Measurements from ENCODE around the gene MOCS3. TPM values are rescaled to one million over a fixed set of nuclear protein-coding genes. Genes with fewer than 3 reads are reported as not detected.

MOCS3 gene
- total and polyA plus RNA-seq, 2 donors (not counting 3 experiments of a cell fraction or from before 2014, with no cell fraction given) = 3.2 to 3.6 TPM

DNA sequence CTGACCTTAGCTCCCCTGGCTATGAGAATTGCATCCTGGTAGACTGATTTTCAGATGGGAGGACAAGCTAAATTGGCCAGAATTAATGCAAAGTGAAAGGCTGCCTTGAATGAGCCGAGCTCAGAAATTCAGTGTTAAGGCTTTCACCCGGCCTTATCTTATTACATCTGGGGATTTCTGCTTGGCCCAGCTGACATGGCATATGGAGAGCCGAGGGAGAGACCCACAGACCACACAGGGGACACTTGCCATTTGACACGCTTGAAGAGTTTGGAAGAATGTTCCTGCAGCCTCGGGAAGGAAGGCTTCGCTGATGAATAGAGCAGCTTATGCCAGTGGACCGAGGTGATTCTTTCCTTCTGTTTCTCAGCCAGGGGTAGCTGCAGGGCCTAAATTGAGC, 9.0 kb downstream of the MOCS3 start:
- Histone ChIP-seq H3K9me3 (replicated peaks; ENCODE audit: control insufficient read depth, insufficient read depth, low read length) (no peaks in the 10 kb centered on the region), H3K9me1 (replicated peaks; ENCODE audit: control insufficient read depth, extremely low read depth, insufficient read depth, low read length) (no peaks in the 10 kb centered on the region), H3K9ac (replicated peaks; ENCODE audit: extremely low read depth, insufficient read depth, low read length) (no peak overlapping the region), H3K4me2 (ENCODE audit: insufficient read depth, low read length) (no peak overlapping the region), H4K20me1 (replicated peaks; ENCODE audit: control insufficient read depth, extremely low read depth, insufficient read depth, low read length) (no peaks in the 10 kb centered on the region), H3K27ac (ENCODE audit: insufficient read depth, low read depth, low read length) (no peak overlapping the region), H3K79me2 (ENCODE audit: control insufficient read depth, insufficient read depth, low read length) (no peaks in the 10 kb centered on the region), H3K4me3 (replicated peaks in 1 of 3; ENCODE audit: insufficient read depth in 1 of 3, low read depth in 1 of 3, low read length in 3 of 3) (no peak overlapping the region), H3K4me1 (ENCODE audit: control insufficient read depth, extremely low read depth, insufficient read depth, low read length) (no peaks in the 10 kb centered on the region), H3K36me3 (ENCODE audit: control insufficient read depth in 2 of 2, extremely low read depth in 1 of 2, insufficient read depth in 2 of 2, low read length in 2 of 2) (no peaks in the 10 kb centered on the region), H2AFZ (ENCODE audit: low read depth, low read length) (no peak overlapping the region), H3K27me3 (ENCODE audit: control insufficient read depth in 2 of 2, insufficient read depth in 2 of 2, low read length in 2 of 2) (peaks cover 7 to 8% of the 10 kb centered on the region in 2 experiments)
- dilution Hi-C loops (cut with MboI; ENCODE audit: extremely low pct_ligation_motif_present, low sequenced_read_pairs) (no loop called here), intact Hi-C loops (cut with micrococcal nuclease) (no loop called here)
- no TSS peak for BruUV-seq (replicated peaks)
- POLR2A ChIA-PET = no interaction called here
- FAIRE-seq (no peak), DNase-seq (ENCODE audit: low read depth, low spot score) (no peak)
- CTCF ChIA-PET = interaction anchor here (0.8 to 2.5 kb wide), 3 partner anchors 14 to 48 kb away, joined by 3 to 10 read pairs (median 3); no protein-coding TSS in a partner anchor
- TF ChIP-seq GATA2 (IDR thresholded peaks at IDR 0.05; ENCODE audit: insufficient read depth, insufficient read length, low read depth, low read length) (no peak), MYC (IDR thresholded peaks at IDR 0.05; ENCODE audit: low read depth, low read length) (no peak), EZH2 (IDR thresholded peaks at IDR 0.05; ENCODE audit: borderline replicate concordance, low read depth, low read length, severe bottlenecking) (no peak), POLR2AphosphoS5 (IDR thresholded peaks at IDR 0.05; ENCODE audit: insufficient read depth, low read depth, low read length) (no peak), JUN (IDR thresholded peaks at IDR 0.05; ENCODE audit: borderline replicate concordance, insufficient read depth, insufficient read length, low read depth) (no peak), POLR2A (IDR thresholded peaks at IDR 0.05; ENCODE audit: low read depth, low read length) (no peak)
- TF ChIP-seq, protein P1, sequence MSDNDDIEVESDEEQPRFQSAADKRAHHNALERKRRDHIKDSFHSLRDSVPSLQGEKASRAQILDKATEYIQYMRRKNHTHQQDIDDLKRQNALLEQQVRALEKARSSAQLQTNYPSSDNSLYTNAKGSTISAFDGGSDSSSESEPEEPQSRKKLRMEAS (IDR thresholded peaks at IDR 0.05; ENCODE audit: insufficient read depth, insufficient read length) = no peak

DNA sequence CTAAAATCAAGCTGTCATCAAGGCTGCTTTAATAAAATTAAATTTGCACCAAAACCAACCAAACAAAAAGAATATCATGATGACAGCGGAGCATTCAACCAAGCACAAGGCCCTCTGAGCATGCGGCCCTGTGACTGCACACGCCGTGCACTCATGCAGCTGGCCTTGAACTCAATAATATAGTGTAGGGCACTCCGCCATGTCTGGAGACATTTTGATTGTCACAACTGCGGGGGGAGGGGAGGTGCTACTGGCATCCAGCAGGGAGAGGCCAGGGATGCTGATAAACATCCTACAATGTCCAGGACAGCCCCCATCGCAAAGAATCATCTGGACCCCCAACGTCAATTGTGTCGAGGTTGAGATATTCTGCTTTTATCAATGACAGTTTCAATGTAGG, 9.7 kb downstream of the MOCS3 start:
- dilution Hi-C loops (cut with MboI; ENCODE audit: extremely low pct_ligation_motif_present, low sequenced_read_pairs) = no loop called here
- Histone ChIP-seq H2AFZ (ENCODE audit: low read depth, low read length) (no peak overlapping the region), H3K4me1 (ENCODE audit: control insufficient read depth, extremely low read depth, insufficient read depth, low read length) (no peaks in the 10 kb centered on the region), H3K79me2 (ENCODE audit: control insufficient read depth, insufficient read depth, low read length) (no peaks in the 10 kb centered on the region), H3K9me1 (replicated peaks; ENCODE audit: control insufficient read depth, extremely low read depth, insufficient read depth, low read length) (no peaks in the 10 kb centered on the region), H3K9ac (replicated peaks; ENCODE audit: extremely low read depth, insufficient read depth, low read length) (no peak overlapping the region), H4K20me1 (replicated peaks; ENCODE audit: control insufficient read depth, extremely low read depth, insufficient read depth, low read length) (no peaks in the 10 kb centered on the region), H3K4me2 (ENCODE audit: insufficient read depth, low read length) (no peak overlapping the region), H3K4me3 (replicated peaks in 1 of 3; ENCODE audit: insufficient read depth in 1 of 3, low read depth in 1 of 3, low read length in 3 of 3) (no peak overlapping the region), H3K9me3 (replicated peaks; ENCODE audit: control insufficient read depth, insufficient read depth, low read length) (no peaks in the 10 kb centered on the region), H3K36me3 (ENCODE audit: control insufficient read depth in 2 of 2, extremely low read depth in 1 of 2, insufficient read depth in 2 of 2, low read length in 2 of 2) (no peaks in the 10 kb centered on the region), H3K27me3 (ENCODE audit: control insufficient read depth in 2 of 2, insufficient read depth in 2 of 2, low read length in 2 of 2) (peaks cover 7 to 8% of the 10 kb centered on the region in 2 experiments), H3K27ac (ENCODE audit: insufficient read depth, low read depth, low read length) (no peak overlapping the region)
- ChIA-PET POLR2A (no interaction called here), CTCF (interaction anchor here (0.8 to 2.5 kb wide), 3 partner anchors 13 to 47 kb away, joined by 3 to 10 read pairs (median 3); no protein-coding TSS in a partner anchor)
- FAIRE-seq (no peak), DNase-seq (ENCODE audit: low read depth, low spot score) (no peak)
- no TSS peak for BruUV-seq (replicated peaks)
- TF ChIP-seq POLR2AphosphoS5 (IDR thresholded peaks at IDR 0.05; ENCODE audit: insufficient read depth, low read depth, low read length) (no peak), FOS (IDR thresholded peaks at IDR 0.05; ENCODE audit: borderline replicate concordance, insufficient read depth, low read length) (no peak), MYC (IDR thresholded peaks at IDR 0.05; ENCODE audit: low read depth, low read length) (no peak), JUN (IDR thresholded peaks at IDR 0.05; ENCODE audit: borderline replicate concordance, insufficient read depth, insufficient read length, low read depth) (no peak)
- TF ChIP-seq, protein P2, sequence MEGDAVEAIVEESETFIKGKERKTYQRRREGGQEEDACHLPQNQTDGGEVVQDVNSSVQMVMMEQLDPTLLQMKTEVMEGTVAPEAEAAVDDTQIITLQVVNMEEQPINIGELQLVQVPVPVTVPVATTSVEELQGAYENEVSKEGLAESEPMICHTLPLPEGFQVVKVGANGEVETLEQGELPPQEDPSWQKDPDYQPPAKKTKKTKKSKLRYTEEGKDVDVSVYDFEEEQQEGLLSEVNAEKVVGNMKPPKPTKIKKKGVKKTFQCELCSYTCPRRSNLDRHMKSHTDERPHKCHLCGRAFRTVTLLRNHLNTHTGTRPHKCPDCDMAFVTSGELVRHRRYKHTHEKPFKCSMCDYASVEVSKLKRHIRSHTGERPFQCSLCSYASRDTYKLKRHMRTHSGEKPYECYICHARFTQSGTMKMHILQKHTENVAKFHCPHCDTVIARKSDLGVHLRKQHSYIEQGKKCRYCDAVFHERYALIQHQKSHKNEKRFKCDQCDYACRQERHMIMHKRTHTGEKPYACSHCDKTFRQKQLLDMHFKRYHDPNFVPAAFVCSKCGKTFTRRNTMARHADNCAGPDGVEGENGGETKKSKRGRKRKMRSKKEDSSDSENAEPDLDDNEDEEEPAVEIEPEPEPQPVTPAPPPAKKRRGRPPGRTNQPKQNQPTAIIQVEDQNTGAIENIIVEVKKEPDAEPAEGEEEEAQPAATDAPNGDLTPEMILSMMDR (IDR thresholded peaks at IDR 0.05; ENCODE audit: extremely low read depth in 1 of 2, insufficient read depth in 1 of 2, low read depth in 1 of 2, low read length in 2 of 2) = no peak
- intact Hi-C loops (cut with micrococcal nuclease) = no loop called here
